ENCODE data around the gene GADD45A. TPM values are rescaled to one million over a fixed set of nuclear protein-coding genes. Genes with fewer than 3 reads are reported as not detected.
A peak's percentile ranks its signal among the peaks of the same experiment; 100 is the strongest.

GADD45A gene
- total and polyA plus RNA-seq, 12 donors = 5.3 to 26.9 (median 13.1) TPM

GRCh38 chr1:67642629-67643028, 42.4 kb upstream of the GADD45A start:
- Histone ChIP-seq H3K36me3 (replicated peaks in 1 of 2) (no peaks in the 10 kb centered on the region), H3K4me1 (replicated peaks in 1 of 2) (peaks cover 14 to 23% of the 10 kb centered on the region in 2 donors), H3K9me3 (replicated peaks in 1 of 3) (no peaks in the 10 kb centered on the region), H3K27ac (no peak overlapping the region), H3K4me3 (no peak overlapping the region), H3K27me3 (no peaks in the 10 kb centered on the region)
- TF ChIP-seq POLR2A (IDR thresholded peaks at IDR 0.05) (no peak), CTCF (IDR thresholded peaks at IDR 0.05) (no peak)
- WGBS, 4 donors = 80 to 85% (median 83%) methylated on average over 9 of the region's 9 CpGs
- DNase-seq = no peak
- intact Hi-C loops (cut with DNase I) = no loop called here

DNA sequence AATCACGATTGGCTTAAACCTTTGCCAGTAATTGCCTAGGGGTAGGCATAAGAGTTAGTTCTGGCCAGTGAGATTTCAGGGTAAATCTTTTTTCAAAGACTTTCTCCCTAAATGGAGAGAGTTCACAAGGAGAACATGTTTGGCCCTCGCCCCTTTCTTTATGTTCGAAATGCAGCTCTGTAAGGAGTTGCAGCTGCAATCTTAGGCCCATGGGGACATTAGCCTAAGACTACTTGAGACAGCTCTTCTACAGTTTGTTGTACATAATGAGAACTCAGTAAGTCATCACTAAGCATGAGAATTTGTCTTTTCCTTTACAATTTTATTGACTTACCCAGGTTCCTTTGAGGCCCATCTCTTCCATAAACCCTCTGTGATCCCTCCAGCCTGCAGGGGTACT, 40.4 kb upstream of the GADD45A start:
- Histone ChIP-seq H3K4me3 (no peak overlapping the region), H3K4me1 (replicated peaks in 1 of 2) (peaks cover 14 to 25% of the 10 kb centered on the region in 2 donors), H3K27ac (no peak overlapping the region), H3K36me3 (replicated peaks in 1 of 2) (no peaks in the 10 kb centered on the region), H3K9me3 (replicated peaks in 1 of 3) (no peaks in the 10 kb centered on the region), H3K27me3 (no peaks in the 10 kb centered on the region)
- intact Hi-C loops (cut with DNase I) = no loop called here
- WGBS, 4 donors = 90 to 94% (median 92%) methylated on average over 3 of the region's 3 CpGs
- no peak for TF ChIP-seq POLR2A (IDR thresholded peaks at IDR 0.05)
- TF ChIP-seq CTCF (IDR thresholded peaks at IDR 0.05) = no peak
- DNase-seq = no peak

DNA sequence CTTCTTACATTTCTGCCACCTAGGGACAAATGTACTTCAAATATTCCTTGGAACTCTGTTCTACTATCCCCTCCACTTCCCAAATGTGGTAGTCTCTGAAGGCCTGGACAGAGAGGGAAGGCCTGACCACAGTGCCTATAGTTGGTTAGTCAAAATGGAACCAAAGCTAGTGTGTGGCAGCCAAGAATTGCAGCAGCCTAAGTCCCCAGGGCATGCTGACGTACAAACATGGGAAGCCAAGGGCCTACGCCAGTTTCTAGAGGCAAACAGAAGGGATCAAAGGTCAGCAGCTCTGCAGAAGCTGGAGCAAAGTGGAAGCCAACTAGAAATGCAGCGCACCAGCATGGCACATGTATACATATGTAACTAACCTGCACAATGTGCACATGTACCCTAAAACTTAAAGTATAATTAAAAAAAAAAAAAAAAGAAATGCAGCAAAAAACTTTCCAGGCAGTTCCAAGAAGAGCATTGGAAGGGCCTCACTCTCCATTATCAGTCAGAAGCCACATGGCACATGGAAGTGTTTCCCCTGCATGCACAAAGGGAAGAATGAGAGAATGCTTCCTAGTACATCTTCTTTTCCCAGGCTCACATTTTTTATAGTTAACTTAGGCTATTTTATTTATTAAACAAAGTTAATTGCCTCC, 39.4 kb upstream of the GADD45A start:
- intact Hi-C loops (cut with DNase I) = no loop called here
- peaks cover 14 to 25% of the 10 kb centered on the region in 2 donors for H3K4me1 ChIP-seq (replicated peaks in 1 of 2)
- no peaks in the 10 kb centered on the region for H3K36me3 ChIP-seq (replicated peaks in 1 of 2)
- DNase-seq = peak in 4 of 7 donors; percentile 7 to 69 (median 33)
- no peak overlapping the region for H3K4me3 ChIP-seq
- no peaks in the 10 kb centered on the region for H3K27me3 ChIP-seq
- TF ChIP-seq POLR2A (IDR thresholded peaks at IDR 0.05) (no peak), CTCF (IDR thresholded peaks at IDR 0.05) (no peak)
- WGBS, 4 donors = 75 to 85% (median 76%) methylated on average over 3 of the region's 3 CpGs
- peak overlapping the region in 2 of 5 donors; percentile 22 to 28 for H3K27ac ChIP-seq
- H3K9me3 ChIP-seq (replicated peaks in 1 of 3) = no peaks in the 10 kb centered on the region

DNA sequence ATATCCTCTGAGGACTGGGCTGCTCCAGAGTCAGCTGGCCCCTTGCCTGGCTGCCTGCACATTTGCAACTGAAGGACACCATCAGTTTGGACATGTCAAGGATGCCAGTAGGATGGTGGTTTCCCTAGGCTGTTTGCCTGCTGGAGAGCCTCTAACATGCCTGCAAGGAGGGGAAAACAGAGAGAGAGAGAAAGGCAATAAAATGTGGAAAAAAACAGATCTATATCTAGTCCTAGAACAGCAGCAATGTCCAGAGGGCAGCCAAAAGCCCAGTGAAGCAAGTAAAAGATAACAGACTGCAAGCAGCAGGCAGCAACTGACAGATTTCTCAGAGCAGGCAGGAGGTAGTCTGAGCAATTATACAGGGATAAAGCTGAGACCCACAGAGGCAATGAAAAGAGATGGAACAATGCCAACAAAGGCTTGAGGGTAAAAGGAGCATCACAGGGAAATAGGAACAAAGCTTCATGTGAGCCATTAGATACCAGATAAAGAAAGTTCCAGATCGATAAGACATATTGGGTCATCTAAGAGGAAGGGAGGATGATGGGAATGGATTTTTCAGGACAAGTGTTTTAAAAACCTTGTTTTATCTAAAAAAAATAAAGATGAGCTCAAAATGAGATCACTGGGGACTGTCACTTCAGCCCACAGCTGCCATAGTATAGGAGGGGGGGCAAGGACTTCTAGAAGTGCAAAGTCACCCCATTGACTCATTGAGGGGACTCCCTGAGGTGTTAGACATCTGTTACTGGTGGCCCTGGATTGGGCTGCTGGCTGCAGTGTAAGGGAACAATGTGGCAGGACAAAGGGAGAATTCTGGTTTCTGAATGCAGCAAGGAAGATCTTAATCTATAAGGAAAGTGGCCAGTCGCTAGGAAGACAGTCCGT, 38.6 kb upstream of the GADD45A start:
- peaks cover 14 to 25% of the 10 kb centered on the region in 2 donors for H3K4me1 ChIP-seq (replicated peaks in 1 of 2)
- intact Hi-C loops (cut with DNase I) = no loop called here
- no peaks in the 10 kb centered on the region for H3K27me3 ChIP-seq
- DNase-seq = peak; percentile 46 to 80 (median 64)
- 29 to 46% (median 40%) methylated on average over 3 of the region's 3 CpGs for WGBS, 4 donors
- no peaks in the 10 kb centered on the region for H3K36me3 ChIP-seq (replicated peaks in 1 of 2)
- no peak for TF ChIP-seq CTCF (IDR thresholded peaks at IDR 0.05)
- no peak for TF ChIP-seq POLR2A (IDR thresholded peaks at IDR 0.05)
- no peaks in the 10 kb centered on the region for H3K9me3 ChIP-seq (replicated peaks in 1 of 3)
- H3K27ac ChIP-seq = peak overlapping the region in 3 of 5 donors; percentile 22 to 56 (median 35)
- H3K4me3 ChIP-seq = no peak overlapping the region
